HS-27A (cell line): Measurements from ENCODE around the gene IL13.
"Not testable (repeated sequence)": the region's sequence is repeated elsewhere in the genome, so short reads cannot be mapped to it uniquely, and the experiment has no call there.

ENCODE experiments used
- DNase-seq: peaks from one replicate; pipeline ENCODE4 v3.0.0-alpha.2; 2012; ENCODE audit warnings: low read depth, missing footprints

Gene IL13

DNA sequence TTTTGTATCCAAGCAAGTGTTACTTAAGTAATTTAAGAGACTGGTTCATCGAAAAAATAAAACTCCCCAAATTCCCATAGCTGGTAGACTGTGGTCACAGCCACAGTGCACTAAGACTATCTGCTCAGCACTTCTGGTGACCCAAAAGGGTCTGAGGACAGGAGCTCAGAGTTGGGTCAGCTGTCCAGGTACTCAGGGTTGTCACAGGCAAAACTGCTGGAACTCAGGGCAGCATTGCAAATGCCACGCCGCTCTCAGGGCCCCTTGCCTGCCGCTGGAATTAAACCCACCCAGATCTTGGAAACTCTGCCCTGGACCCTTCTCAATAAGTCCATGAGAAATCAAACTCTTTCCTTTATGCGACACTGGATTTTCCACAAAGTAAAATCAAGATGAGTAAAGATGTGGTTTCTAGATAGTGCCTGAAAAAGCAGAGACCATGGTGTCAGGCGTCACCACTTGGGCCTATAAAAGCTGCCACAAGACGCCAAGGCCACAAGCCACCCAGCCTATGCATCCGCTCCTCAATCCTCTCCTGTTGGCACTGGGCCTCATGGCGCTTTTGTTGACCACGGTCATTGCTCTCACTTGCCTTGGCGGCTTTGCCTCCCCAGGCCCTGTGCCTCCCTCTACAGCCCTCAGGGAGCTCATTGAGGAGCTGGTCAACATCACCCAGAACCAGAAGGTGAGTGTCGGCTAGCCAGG, at the start of gene IL13:
Gene IL13, plus strand, starts transcription at position 498 of the 705 bp plus-strand sequence. Its CDS starts 14 bp downstream, at position 512.
- DNase-seq = no peak

DNA sequence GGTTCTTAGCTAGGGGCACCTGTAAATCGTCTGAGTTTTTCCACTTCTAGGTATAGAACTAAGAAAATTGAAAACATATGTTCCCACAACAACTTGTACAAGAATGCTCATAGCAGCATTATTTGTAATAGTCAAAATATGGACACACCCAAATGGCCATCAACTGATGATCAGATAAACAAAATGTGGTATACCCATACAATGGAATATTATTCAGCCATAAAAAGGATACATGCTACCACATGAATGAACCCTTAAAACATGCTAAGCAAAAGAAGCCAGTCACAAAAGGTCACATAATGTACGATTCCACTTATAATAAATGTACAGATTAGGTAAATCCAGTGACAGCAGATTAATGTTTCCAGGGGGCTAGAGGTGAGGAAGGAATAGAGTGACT, 46.0 kb upstream of the IL13 start:
- no peak for DNase-seq

DNA sequence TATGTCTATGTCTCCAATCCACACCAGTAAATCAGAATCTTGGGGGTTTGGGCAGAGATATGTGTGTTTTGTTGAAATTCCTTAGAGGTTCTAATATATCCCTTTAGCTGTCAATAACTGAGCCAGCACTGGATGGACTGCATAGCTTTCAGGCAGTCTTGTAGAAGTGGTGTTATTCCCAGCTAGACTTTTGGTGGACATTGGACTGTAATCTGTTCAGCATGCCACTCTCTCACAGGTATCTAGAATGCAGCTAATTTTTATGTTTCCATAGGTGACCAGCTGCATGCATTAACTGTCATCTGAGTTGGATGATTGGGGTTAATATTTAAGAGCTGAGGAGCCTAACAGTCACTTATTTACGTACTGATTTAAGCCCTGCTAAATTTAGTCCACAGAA, 45.1 kb upstream of the IL13 start:
- no peak for DNase-seq

DNA sequence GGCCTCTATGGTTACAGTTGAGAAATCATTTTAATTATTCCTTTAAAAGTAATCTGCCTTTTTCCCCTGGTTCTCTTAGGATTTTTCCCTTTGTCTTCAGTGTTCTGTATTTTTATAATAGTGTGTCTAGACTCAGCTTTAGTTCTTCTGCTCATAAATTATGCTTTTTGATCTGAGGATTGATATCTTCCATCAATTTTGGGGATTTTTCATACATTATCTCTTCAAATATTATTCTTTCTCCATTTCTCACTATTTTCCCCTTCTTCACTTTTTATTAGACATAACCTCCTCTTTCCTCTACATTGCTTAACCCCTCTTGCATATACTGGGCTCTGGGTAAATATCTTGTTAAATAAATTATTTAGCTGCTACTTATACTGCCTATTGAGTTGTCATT, 36.3 kb upstream of the IL13 start:
- DNase-seq = no peak

DNA sequence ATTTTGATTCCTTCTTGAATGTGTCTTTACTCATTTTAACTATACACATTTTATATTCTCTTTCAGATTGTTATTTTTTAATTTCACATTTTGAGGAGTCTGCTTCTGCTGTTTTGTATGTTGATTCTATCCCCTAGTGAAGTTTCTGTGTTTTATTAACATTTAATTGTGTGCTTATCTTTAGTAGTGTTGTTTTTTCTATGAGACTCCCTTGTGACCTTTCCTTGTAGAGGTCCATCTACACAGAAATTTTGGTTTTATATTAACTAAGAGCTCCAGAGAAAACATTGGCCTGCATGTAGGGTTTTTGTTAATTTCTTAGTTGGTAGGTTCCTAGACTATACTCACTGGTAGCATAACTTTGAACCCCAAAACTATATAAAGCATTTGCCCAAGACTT, 35.4 kb upstream of the IL13 start:
- DNase-seq = no peak

DNA sequence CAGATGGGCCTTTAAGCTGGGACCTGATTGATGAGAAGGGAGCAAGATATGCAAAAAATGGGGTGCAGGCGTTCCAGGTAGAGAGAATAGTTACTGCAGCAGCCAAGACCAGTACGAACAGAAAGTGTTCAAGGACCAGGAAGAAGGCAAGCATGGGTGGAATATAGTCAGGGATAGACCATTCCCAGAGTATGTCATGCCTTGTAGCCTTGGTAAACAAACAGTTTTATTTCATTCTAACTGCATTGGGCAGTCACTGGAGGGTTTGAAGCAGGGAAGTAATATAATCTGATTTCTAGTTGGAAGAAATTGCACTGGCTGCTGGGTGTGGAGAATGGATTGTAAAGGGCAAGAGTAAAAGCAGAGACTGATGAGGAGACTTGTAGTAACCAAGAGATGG, 30.5 kb upstream of the IL13 start:
- no peak for DNase-seq

DNA sequence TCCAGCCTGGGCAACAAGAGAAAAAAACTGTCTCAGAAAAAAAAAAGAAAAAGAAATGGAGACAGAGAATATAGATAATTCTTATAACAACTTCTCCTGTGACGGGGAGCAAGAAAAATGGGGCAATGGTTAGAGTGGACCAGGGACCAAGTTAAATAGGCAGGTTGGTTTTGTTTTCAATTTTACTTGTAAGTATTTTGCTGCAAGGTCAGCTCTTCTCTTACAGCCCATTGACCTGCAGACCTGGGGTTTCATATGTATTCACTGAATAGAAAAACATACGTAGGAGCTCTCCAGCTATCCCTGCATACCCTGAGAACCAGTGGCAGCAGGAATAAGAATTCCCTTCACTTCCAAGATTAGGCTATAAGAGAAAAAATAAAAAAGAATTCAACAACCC, 29.2 kb upstream of the IL13 start:
- no peak for DNase-seq

DNA sequence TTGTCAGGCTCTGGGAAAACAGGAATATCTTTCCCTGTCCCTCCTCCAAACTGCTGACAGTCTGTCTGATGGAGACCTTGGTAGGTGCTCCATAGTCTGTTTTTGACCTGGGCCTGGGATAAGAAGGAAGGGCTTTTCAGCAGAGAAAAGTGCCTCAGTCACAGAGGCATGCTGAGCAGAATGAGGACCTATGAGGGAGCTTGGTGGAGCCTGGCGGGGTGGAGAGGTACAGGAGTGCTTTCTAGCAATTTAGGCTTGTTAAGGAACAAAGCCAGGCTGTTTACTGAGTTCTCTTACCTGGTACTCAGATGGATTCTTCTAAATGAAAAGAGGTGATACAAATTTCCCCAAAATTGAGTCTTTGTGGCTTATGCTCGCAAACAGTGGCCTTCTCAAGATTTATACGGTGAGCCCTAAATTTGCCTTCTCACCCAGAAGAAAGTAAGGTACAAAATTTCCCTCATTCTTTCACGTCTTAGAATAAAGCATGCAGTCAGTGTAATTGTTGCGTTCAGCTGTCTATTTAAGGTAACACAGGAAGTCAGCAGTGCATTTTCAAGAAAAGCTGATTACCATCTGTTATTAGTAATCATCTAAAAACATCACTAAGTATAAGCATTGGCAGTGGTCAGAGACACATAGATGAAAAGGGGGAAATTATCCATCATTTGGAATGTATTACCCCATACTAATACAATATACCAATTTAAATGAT, 28.6 kb upstream of the IL13 start:
- DNase-seq = no peak

DNA sequence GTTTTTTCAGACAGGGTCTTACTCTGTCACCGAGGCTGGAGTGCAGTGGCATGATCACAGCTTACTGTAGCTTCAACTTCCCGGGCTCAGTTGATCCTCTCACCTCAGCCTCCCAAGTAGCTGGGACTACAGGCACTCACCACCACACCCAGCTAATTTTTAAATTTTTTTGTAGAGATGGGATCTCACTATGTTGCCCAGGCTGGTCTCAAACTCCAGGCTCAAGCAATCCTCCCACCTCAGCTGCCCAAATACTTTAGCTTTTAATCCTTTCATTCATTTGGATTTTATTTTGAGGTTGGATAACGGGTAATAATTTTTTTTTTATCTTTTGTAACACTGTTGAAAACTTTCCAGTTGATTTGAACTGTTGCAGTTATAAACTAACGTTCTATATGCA, 24.4 kb upstream of the IL13 start:
- DNase-seq = not testable (repeated sequence)

DNA sequence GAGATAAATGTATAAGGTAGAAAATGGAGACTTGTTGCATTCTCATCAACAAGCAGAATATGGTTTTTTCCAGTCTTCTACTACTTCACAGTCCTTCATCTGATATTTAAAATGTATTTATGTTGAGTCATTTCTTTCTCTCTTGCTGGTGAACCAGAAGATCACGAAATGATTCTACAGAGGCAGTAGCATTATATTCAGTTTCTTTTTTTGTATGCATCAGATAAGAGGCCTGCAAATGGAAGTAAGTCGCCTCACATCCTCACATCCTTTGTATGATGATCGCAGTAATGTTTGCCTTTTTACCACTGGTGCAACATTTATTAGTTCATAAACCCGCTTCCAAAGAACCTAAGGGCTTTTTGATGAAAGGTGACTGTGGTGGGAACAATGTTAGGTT, 22.1 kb upstream of the IL13 start:
- no peak for DNase-seq

DNA sequence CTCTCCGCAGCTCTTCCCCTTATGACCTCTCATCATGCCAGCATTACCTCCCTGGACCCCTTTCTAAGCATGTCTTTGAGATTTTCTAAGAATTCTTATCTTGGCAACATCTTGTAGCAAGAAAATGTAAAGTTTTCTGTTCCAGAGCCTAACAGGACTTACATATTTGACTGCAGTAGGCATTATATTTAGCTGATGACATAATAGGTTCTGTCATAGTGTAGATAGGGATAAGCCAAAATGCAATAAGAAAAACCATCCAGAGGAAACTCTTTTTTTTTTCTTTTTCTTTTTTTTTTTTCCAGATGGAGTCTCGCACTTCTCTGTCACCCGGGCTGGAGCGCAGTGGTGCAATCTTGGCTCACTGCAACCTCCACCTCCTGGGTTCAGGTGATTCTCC, 20.7 kb upstream of the IL13 start:
- DNase-seq = no peak

DNA sequence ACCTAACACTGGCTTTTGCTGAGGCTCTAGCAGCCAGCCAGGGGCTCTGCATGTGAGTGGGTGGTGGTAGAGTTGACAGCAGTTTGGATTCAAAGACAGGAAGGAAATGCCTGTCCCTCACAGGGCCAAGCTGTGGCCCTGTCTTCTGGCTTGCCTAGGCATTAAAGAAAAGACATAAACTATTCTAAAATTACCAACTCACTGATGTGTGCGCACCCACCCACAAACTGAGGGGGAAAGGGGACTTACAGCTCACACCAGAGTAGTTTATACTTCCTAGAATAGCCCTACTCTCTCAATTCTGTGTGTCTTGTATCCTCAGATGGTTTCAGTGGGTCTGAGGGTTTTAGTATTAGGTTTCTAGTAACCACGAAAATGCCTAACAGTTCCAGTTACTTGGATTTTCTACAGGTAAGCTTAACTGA, 18.3 kb upstream of the IL13 start:
- no peak for DNase-seq

DNA sequence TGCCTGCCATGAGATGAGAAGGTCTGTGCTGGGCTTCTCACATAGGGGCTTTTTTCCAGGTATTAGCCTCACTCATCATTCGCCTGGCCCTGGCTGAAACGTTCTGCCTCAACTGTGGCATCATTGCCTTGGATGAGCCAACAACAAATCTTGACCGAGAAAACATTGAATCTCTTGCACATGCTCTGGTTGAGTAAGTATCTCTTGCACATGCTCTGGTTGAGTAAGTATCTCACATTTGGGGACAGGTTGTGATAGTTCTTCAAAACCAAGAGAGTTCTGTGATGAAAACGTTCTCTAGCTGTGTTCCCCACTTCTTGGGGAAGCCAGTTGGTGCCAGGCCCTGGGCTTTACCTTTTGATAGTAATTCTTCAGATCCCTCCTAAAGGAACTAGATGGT, 17.4 kb upstream of the IL13 start:
- no peak for DNase-seq

DNA sequence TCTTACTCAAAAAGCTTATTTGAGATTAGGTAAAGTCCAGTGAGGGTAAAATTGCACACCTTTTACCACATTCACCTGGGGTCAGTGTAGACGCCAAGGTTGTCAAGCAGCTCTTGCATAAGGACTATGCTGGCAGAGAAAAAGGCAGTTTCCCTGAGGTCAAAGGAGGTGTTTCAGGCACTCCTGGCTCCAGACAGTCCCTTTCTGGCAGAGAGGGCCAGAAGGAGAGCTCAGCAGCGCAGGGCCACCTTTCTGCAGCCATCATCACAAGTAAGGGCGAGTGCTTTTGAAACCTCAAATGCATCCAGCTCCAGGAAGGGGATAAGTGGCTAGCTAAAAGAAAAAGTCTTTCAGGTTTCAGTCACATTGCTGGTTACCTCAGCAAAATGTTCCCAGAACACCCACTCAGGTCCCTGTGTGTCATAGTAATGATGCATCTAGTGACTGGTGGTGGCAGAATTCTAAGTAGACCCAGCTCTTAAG, 16.7 kb upstream of the IL13 start:
- DNase-seq = no peak

DNA sequence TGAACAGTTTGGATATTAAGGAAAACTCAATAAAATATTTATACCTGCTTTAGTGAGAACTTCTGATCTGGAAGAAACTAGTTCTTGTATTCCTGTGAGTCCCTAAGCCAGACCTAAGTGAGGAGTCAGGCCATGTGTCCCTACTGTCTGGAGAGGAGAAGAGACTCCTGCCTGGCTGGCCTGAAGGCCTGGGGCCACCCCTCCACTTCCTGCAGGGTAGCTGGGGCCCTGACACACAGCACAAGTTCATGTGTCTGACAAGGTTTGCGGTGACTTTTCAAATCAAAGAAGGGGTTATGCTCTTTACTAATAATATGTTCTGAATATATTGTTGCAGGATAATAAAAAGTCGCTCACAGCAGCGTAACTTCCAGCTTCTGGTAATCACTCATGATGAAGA, 16.1 kb upstream of the IL13 start:
- no peak for DNase-seq

DNA sequence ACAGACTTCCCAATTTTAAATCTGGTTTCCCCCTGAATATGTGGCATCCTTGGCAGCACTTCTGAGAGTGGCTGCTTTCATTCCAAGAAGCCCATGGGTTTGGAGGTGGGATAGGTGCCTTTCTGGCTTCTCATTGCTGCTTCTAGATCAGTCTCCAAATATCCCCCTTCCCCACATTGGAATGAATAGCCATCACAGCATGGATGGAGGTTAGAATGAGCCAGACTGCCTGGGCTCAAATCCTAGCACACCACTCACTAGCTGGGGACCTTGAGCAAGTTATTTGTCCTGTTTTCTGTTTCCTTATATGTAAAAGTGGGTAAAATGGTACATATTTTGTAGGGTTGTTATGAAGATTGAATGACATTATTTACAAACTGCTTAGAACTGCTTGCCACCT, 13.8 kb upstream of the IL13 start:
- no peak for DNase-seq

DNA sequence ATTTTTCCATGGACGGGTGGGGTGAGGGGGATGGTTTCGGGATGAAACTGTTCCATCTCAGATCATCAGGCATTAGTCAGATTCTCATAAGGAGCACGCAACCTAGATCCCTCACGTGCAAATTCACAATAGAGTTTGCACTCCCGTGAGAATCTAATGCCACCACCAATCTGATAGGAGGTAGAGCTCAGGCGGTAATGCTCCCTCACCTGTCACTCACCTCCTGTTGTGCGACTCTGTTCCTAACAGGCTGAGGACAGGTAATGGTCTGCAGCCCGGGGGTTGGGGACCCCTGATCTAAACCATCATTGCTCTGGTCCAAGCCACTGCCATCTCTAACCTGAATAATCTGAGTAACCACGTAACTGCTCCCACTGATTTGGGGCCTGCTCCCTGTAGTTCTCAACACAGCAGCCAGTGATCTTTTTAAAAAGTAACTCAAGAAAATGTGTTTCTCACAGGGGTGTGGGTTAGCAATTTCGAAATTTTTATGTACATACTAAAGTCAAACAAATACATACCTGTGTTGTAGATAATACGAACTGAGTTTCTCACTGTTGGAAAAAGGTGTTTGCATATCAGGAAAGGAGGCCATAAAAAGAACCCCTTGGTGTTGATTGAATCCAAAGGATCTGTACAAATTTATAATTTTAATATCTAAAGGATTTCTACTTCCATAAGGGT, 11.2 kb upstream of the IL13 start:
- no peak for DNase-seq

DNA sequence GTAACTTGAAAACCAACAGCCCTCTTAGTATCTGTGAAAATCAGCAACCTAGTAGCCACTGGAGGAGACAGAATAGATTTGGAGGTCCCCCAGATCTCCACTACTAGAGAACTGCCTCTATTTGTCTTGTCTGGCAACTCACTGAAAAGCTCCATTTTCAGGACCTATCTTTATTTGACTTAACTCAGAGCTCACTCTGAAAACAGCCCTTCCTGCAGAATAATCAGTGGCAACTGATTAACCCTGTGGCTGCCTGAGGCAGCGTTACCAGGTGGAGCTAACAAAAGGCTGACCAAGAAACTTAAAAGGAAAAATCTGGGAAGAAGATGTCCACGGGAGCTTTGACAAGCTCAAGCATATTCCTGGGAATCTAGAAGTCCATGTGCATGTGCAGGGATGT, 10.5 kb upstream of the IL13 start:
- DNase-seq = no peak

DNA sequence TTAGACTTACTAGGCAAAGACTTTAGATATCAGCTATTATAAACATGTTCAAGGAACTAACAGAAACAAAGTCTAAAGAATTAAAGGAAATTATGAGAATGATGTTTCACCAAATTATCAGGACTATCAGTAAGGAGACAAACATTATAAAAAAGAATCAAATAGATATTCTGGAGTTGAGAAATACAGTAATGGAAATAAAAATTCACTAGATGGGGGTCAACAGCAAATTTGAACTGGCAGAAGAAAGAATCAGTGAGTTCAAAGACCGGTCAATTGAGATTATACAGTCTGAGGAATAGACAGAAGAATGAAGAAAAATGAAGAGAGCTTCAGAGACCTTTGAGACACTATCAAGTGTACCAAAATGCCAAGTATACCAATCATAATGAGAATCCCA, 9.6 kb upstream of the IL13 start:
- no peak for DNase-seq

DNA sequence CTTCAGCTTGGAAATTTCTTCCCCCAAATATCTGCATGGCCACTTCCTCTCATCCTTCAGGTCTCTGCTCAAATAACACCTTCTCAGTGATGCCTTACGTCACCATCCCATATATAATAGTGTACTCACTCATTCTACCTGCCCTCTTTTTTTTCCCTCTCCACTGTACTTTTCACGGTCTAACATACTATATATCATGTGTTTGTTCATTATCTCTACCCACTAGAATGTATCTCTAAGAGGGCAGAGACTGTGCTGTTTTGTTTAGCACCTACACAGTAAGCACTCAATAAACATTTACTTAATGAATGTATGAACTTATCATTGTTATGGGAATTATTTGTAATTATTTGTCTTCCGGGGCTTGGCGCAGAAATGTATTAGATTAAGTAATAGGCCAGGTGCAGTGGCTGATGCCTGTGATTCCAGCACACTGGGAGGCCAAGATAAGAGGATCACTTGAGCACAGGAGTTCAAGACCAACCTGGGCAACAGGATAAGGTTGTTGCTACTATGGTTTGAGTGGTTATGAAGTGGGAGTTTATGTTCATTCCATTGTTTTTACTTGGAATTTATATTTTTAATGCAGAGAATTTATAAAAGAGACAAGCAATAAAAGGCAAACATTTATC, 6.0 kb upstream of the IL13 start:
- no peak for DNase-seq

DNA sequence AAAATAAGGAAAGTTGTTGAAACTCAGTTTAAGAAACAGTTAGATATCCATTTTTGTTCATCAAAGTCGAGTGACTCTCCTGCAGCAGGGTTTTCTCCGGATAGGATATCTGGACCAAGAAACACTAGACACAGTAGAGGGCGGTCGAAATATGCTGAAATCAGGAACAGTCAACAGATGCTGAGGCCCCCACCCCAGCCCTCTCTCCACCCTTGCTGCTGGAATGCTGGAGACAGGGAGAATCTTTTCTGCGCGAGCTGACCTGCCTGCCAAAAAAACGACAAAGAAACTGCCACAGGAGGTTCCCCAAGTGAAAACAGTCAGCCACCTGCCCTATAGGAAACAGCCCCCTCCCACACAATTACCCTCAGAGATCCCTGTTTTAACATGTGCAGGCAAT, 4.3 kb upstream of the IL13 start:
- DNase-seq = no peak
